HepG2 (cell line): ENCODE results near the gene DCTN3. TPM values are rescaled to one million over a fixed set of nuclear protein-coding genes. Genes with fewer than 3 reads are reported as not detected.
A peak's percentile ranks its signal among the peaks of the same experiment; 100 is the strongest.

Experiments used
- ATF4 ChIP-seq, 2 experiments: fragments of 450-650 bp in 1 of 2; sonication (generic) in 1 of 2; formaldehyde crosslinking; IDR thresholded peaks; 2 replicates each; pipeline versions ENCODE4 v1.5.0 to v1.8.0; 2020 to 2022; ENCODE audit warnings: mild to moderate bottlenecking in 1 of 2, missing genetic modification reagents in 1 of 2
- CBX2 ChIP-seq, 2 experiments: fragments of 200-600 bp in 1 of 2; sonication (generic); formaldehyde crosslinking in 1 of 2; IDR thresholded peaks; 2 replicates each; pipeline versions ENCODE4 v1.7.0 to v1.8.1; 2018 to 2022; ENCODE audit warnings: low read depth in 2 of 2, low read length in 1 of 2, mild to moderate bottlenecking in 1 of 2, missing genetic modification reagents in 1 of 2
- DPF2 ChIP-seq: sonication (generic); formaldehyde crosslinking; IDR thresholded peaks from 2 replicates; pipeline ENCODE4 v1.4.0; 2020; ENCODE audit warnings: mild to moderate bottlenecking, low read depth, missing genetic modification reagents, borderline replicate concordance
- ETV6 ChIP-seq: sonication (generic); formaldehyde crosslinking; conservative IDR thresholded peaks from 2 replicates; pipeline ENCODE4 v1.4.0; 2020; ENCODE audit warnings: missing genetic modification reagents
- GZF1 ChIP-seq: sonication (generic); formaldehyde crosslinking; IDR thresholded peaks from 2 replicates; pipeline ENCODE4 v1.5.1; 2020; ENCODE audit warnings: mild to moderate bottlenecking, missing genetic modification reagents
- ISL2 ChIP-seq: sonication (generic); formaldehyde crosslinking; IDR thresholded peaks from 2 replicates; pipeline ENCODE4 v1.5.0; 2020; ENCODE audit warnings: missing genetic modification reagents
- KLF6 ChIP-seq: IDR thresholded peaks from 2 replicates; pipeline ENCODE4 v1.8.0; 2016; ENCODE audit warnings: missing biosample characterization, missing genetic modification reagents
- PCBP1 ChIP-seq: fragments of 200-400 bp; formaldehyde crosslinking; IDR thresholded peaks from 2 replicates; pipeline ENCODE4 v1.6.1; 2017; ENCODE audit warnings: mild to moderate bottlenecking, low read depth, low read length, borderline replicate concordance
- POLR2A ChIP-seq, 2 experiments: IDR thresholded peaks; 2 replicates each; pipeline ENCODE4 v1.6.1; 2011; ENCODE audit warnings: low read depth in 2 of 2, low read length in 2 of 2, mild to moderate bottlenecking in 1 of 2, moderate library complexity in 1 of 2; ENCODE audit not compliant: insufficient read depth in 1 of 2
- SKIL ChIP-seq: sonication (generic); formaldehyde crosslinking; IDR thresholded peaks from 2 replicates; pipeline ENCODE4 v1.8.0; 2022; ENCODE audit warnings: missing genetic modification reagents, mild to moderate bottlenecking, moderate library complexity, borderline replicate concordance
- SP5 ChIP-seq: IDR thresholded peaks from 2 replicates; pipeline ENCODE4 v1.6.1; 2016; ENCODE audit warnings: low read depth, borderline replicate concordance
- TBP ChIP-seq: sonication (generic); formaldehyde crosslinking; IDR thresholded peaks from 2 replicates; pipeline ENCODE4 v1.5.0; 2020; ENCODE audit warnings: missing genetic modification reagents
- THAP9 ChIP-seq: sonication (generic); formaldehyde crosslinking; IDR thresholded peaks from 2 replicates; pipeline ENCODE4; 2020; ENCODE audit warnings: missing genetic modification reagents, mild to moderate bottlenecking, borderline replicate concordance
- ZBTB1 ChIP-seq: sonication (generic); formaldehyde crosslinking; IDR thresholded peaks from 2 replicates; pipeline ENCODE4 v1.4.0; 2020; ENCODE audit warnings: missing genetic modification reagents, borderline replicate concordance
- ZNF317 ChIP-seq: sonication (generic); formaldehyde crosslinking; IDR thresholded peaks from 2 replicates; pipeline ENCODE4 v1.5.0; 2020; ENCODE audit warnings: mild to moderate bottlenecking, missing genetic modification reagents
- ZNF780A ChIP-seq: sonication (generic); formaldehyde crosslinking; IDR thresholded peaks from 2 replicates; pipeline ENCODE4 v1.8.0; 2022; ENCODE audit warnings: mild to moderate bottlenecking, missing genetic modification reagents, moderate library complexity
- ZNF784 ChIP-seq: sonication (generic); formaldehyde crosslinking; IDR thresholded peaks from 2 replicates; pipeline ENCODE4 v1.5.1; 2020; ENCODE audit warnings: missing genetic modification reagents, mild to moderate bottlenecking, borderline replicate concordance
- ZNF816 ChIP-seq: sonication (generic); formaldehyde crosslinking; IDR thresholded peaks from 2 replicates; pipeline ENCODE4 v1.8.0; 2022; ENCODE audit warnings: missing genetic modification reagents, mild to moderate bottlenecking, borderline replicate concordance
- polyA plus RNA-seq, 8 experiments: library from polyadenylated mRNA; depleted of rRNA in 3 of 8; stranded (reverse) in 7 of 8; unstranded in 1 of 8; fragments of >200 nt; fragmentation: Illumina TruSeq in 4 of 8; extraction: Trizol in 4 of 8; gene quantifications; 2 replicates each; pipeline versions ENCODE4 v1.2.1 to v1.2.3, GENCODE V29; 2011 to 2016; ENCODE audit warnings: low read depth in 4 of 8, missing spikeins in 1 of 8, mixed read lengths in 1 of 8; ENCODE audit not compliant: insufficient read depth in 1 of 8
- total RNA-seq, 5 experiments: library from RNA; depleted of rRNA; stranded (reverse); fragments of >200 nt; fragmentation: Illumina TruSeq; extraction: Trizol; gene quantifications; 2 replicates each; pipeline ENCODE4 v1.2.3, GENCODE V29; 2016; ENCODE audit warnings: low read depth in 1 of 5

Gene DCTN3
- total and polyA plus RNA-seq, 2 of the 13 experiments (the other 11 are each of a cell fraction or from before 2014, with no cell fraction given): 27.4 to 34.5 TPM

- no peak for TF ChIP-seq TBP (CRISPR knock-in tag)
- peak; percentile 97 for TF ChIP-seq SP5 (CRISPR knock-in tag)
- TF ChIP-seq ZNF317 (CRISPR knock-in tag): no peak; the same call in 1 of the 2 replicates
- TF ChIP-seq ZNF816: no peak; the same call in 1 of the 2 replicates
- TF ChIP-seq ETV6 (CRISPR knock-in tag): no peak
- no peak for TF ChIP-seq KLF6 (CRISPR knock-in tag)
- 0 out of 2 replicates have a peak, but pooled peaks have one; percentile 17 for TF ChIP-seq PCBP1
- TF ChIP-seq ISL2 (CRISPR knock-in tag): no peak
- peak in 1 of 2 experiments; percentile 25; a peak in 1 of 4 replicates for TF ChIP-seq POLR2A (IDR thresholded peaks at IDR 0.05; ENCODE audit: insufficient read depth in 1 of 2, low read depth in 2 of 2, low read length in 2 of 2)
- no peak for TF ChIP-seq CBX2 (IDR thresholded peaks at IDR 0.05; ENCODE audit: low read depth, low read length)
- TF ChIP-seq CBX2 (CRISPR knock-in tag; IDR thresholded peaks at IDR 0.05; ENCODE audit: low read depth): no peak
- TF ChIP-seq SKIL: peak; percentile 71
- no peak for TF ChIP-seq ZBTB1 (CRISPR knock-in tag)
- 0 out of 2 replicates have a peak, but pooled peaks have one; percentile 51 for TF ChIP-seq GZF1 (CRISPR knock-in tag)
- TF ChIP-seq THAP9 (CRISPR knock-in tag): no peak; the same call in 1 of the 2 replicates
- peak; percentile 47; the same call in 1 of the 2 replicates for TF ChIP-seq ZNF784 (CRISPR knock-in tag)
- no peak for TF ChIP-seq ATF4 (CRISPR knock-in tag; IDR thresholded peaks at IDR 0.05)
- no peak for TF ChIP-seq DPF2 (CRISPR knock-in tag)
- peak; percentile 79; the same call in 1 of the 2 replicates for TF ChIP-seq ZNF780A
Measured at GRCh38 chr9:34651876-34652601, 31.7 kb upstream of the DCTN3 start, which contains the start of gene IL11RA (continued).
